Gastrocnemius medialis (tissue), 4 donors: ENCODE measurements around the gene ZNF710.

ENCODE experiments used
- POLR2A ChIP-seq, 2 donors: fragments of 450-650 bp; IDR thresholded peaks; one replicate each; pipeline ENCODE4 v1.6.1; 2017; ENCODE audit warnings: antibody characterized with exemption in 2 of 2, mild to moderate bottlenecking in 2 of 2, moderate library complexity in 2 of 2
- TF ChIP-seq, protein P1 (sequence below), 5 experiments: fragments of 450-650 bp in 3 of 5; fragments of 200-600 bp in 2 of 5; sonication (generic) in 2 of 5; IDR thresholded peaks in 4 of 5; conservative IDR thresholded peaks in 1 of 5; 1 replicate in 4 of 5; 2 replicates in 1 of 5; pipeline ENCODE4 v1.5.1; 2016 to 2019; ENCODE audit warnings: antibody characterized with exemption in 5 of 5, mild to moderate bottlenecking in 3 of 5, moderate library complexity in 3 of 5

DNA sequence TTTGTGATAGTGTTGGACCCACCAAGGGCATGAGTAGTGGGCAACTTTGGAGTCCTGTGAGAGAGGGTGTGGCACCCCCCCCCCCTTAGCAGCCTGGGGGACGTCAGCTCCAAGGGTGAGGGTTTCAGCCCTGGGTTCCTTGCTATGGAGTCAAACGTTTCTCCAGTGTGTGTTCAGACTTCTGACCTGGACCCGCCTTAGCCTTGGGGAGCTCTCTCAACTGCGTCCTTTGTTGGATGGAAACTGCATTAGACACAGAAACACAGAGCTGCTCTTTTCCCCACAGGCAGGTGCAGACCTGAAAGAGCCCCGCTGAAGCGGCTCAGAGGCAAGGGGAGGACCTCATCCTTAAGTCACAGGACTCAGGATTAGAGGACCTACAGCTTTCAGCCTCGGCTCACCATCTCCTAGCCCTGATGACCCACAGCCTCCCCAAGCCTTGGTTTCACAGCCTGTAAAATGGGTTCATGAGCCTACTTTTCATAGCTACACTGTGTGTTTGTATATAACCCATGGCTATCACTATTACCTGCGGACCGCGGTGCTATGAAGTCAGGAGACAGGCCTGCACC, 19.9 kb downstream of the ZNF710 start:
- TF ChIP-seq, protein P1, sequence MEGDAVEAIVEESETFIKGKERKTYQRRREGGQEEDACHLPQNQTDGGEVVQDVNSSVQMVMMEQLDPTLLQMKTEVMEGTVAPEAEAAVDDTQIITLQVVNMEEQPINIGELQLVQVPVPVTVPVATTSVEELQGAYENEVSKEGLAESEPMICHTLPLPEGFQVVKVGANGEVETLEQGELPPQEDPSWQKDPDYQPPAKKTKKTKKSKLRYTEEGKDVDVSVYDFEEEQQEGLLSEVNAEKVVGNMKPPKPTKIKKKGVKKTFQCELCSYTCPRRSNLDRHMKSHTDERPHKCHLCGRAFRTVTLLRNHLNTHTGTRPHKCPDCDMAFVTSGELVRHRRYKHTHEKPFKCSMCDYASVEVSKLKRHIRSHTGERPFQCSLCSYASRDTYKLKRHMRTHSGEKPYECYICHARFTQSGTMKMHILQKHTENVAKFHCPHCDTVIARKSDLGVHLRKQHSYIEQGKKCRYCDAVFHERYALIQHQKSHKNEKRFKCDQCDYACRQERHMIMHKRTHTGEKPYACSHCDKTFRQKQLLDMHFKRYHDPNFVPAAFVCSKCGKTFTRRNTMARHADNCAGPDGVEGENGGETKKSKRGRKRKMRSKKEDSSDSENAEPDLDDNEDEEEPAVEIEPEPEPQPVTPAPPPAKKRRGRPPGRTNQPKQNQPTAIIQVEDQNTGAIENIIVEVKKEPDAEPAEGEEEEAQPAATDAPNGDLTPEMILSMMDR (IDR thresholded peaks at IDR 0.05 in 4 of 5, conservative IDR thresholded peaks at IDR 0.05 in 1 of 5) = no peak
- TF ChIP-seq POLR2A (IDR thresholded peaks at IDR 0.05) = no peak
